Myocyte (in vitro differentiated cells): ENCODE results near the gene RPL19. TPM values are rescaled to one million over a fixed set of nuclear protein-coding genes. Genes with fewer than 3 reads are reported as not detected.

Experiments
- DNase-seq: peaks from one replicate; pipeline ENCODE4 v3.0.0-alpha.2; 2012; ENCODE audit warnings: low read depth
- total RNA-seq: library from RNA; depleted of rRNA; stranded (reverse); fragments of >200 nt; gene quantifications from 2 replicates; pipeline ENCODE4 v1.2.3, GENCODE V29; 2014

The RPL19 gene
- total RNA-seq, 1 donor from 2014 or later: 1,695 TPM

- DNase-seq: peak; percentile 93
Measured at GRCh38 chr17:39196808-39197291, 3.2 kb upstream of the RPL19 start.

DNA sequence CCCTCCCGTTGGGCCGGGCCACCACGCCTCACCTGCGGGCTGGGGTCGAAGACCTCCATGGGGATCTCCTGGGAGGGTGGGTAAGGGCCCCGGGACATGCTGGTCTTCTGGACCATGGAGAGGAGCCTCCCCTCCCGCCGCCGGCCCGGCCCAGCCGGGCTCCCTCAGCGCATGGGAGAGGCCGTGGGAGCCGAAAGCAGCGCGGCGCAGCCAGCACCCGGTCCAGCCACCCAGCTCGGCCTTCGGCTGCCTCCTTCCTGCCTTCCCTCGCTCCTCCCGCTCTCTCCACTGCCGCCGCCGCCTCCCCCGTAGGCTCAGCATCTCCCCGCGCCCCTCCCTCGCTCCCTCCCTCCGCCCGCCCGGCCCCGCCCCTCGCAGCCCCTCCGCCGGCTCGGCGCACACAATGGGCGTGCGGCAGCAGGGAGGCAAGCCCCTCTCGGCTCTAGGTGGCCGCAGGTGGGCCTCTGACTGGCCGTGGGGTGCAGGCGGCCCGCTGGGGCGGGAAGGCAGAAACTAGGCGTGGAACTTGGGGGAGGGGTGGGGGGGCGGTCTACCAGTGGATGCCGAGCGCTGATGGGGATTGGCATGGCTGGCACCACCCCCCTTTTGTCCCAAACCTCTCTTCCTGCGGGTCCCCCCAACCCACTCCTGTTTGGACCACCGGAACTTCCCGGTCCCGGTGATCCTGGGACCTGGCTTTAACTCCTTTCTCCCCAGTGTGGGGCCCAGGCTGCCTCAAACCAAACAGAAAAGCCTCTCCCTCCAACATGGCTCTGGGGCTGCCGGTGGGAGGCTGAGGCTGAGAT, 2.5 kb upstream of the RPL19 start, which contains the start of gene CACNB1:
Gene CACNB1, minus strand, starts transcription at position 290 of the 806 bp plus-strand sequence. Its CDS starts 174 bp downstream, at position 116.
- DNase-seq: peak; percentile 83

DNA sequence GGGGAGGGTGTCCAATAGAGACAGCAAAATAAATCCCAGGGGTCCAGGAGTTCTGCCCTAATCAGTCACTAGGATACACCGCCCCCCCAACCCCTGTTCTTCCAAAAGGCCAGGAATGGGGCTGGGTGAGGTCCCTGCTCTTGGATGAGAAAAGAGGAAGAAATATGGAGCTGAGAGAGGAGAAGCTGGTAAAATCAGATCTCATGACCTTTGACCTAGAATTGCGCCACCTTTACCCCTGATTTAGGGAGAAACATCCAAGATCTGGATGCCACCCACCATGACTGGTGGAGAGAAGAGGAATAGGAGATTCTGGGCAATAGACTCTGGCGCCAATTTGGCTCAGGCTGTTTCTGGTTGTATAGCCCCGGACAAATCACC, 1.9 kb upstream of the RPL19 start:
- DNase-seq: no peak

DNA sequence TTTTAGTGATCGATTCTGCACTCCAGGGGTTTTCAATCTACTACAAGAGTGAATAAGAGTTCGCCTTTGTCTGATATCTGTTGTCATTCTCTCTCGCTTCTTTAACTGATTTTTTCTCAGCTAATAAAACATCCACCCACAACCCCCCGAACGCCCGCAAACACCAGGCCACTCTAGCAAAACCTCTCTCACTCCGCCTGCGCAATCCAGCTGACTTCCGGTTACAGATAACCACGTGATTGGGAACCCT, 338 bp upstream of the RPL19 start:
- DNase-seq: peak; percentile 95

GRCh38 chr17:39200957-39201510, 951 bp downstream of the RPL19 start:
- no peak for DNase-seq

GRCh38 chr17:39204245-39204644, 4.2 kb downstream of the RPL19 start:
- DNase-seq: no peak

DNA sequence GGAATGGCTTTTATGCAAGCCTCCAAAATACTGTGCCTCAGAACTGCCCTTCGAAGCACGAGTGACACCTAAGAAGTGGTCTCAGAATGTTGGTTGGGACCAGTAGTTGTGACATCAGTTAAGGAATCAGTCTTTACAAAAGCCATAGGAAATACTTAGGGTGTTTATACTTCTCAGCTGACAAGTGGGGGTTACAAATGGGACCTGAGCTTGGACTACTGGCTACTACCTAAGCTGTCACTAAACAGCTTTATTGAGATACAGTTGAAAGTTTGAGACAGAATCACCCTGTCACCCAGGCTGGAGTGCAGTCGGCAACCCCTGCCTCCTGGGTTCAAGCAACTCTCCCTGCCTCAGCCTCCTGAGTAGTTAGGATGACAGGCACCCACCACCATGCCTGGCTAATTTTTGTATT, 5.0 kb downstream of the RPL19 start:
- DNase-seq: no peak

GRCh38 chr17:39208136-39208535, 8.1 kb downstream of the RPL19 start:
- DNase-seq: peak; percentile 60

GRCh38 chr17:39208893-39209292, 8.8 kb downstream of the RPL19 start:
- peak; percentile 64 for DNase-seq

DNA sequence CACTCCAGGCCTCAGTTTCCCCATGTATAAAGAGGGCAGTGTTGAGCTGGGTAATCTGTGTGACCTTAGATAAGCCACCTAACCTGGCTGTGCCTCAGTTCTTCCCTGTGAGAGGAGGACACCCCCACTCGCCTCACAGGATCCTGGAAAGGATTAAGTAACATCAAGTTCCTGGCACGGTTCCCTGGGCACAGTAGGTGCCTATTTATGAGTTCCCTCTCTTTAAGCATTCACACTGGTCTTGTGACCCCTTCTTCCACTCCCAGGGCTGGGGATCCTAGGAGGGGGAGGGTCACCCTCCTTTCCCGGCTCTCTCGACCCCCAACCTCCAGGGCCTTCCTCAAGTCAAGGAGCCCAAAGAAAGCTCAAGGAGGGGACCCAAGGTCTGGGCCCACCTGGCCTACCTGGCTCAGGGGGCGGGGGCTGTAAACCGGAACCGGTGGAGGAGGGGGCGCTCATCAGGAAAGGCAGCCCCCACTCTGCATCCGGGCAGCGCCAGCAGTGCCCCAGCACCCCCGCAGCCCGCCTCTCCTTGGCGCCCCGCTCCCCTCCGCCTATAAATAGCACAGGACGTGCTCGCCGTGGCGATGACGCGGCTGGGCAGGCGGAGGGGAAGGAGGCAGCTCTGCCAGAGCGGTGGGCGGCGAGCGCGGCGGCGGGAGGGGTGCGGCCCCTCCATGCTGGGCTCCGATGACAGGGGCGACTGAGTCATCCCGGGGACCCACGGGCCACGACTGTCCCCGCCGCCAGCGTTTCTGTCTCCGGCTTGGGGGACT, 9.4 kb downstream of the RPL19 start:
- peak; percentile 71 for DNase-seq

DNA sequence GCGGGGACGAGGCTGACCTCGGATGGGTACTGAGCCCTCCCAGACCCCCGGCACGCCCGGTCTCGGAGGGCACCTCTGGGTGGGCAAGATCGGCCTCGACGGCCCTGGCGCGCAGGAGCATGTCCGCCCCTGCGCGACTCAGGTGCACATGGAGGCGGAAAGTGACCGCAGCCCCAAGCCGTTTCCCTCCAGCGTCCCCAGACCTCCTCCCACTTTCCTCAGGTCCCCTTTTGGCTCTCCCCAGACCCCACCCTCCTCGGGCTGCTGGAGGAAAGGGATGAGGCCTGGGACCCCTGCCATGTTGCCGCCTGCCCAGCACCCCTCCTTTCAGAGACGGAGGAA, 10.0 kb downstream of the RPL19 start:
- no peak for DNase-seq

GRCh38 chr17:39212195-39212810, 12.2 kb downstream of the RPL19 start:
- DNase-seq: no peak

DNA sequence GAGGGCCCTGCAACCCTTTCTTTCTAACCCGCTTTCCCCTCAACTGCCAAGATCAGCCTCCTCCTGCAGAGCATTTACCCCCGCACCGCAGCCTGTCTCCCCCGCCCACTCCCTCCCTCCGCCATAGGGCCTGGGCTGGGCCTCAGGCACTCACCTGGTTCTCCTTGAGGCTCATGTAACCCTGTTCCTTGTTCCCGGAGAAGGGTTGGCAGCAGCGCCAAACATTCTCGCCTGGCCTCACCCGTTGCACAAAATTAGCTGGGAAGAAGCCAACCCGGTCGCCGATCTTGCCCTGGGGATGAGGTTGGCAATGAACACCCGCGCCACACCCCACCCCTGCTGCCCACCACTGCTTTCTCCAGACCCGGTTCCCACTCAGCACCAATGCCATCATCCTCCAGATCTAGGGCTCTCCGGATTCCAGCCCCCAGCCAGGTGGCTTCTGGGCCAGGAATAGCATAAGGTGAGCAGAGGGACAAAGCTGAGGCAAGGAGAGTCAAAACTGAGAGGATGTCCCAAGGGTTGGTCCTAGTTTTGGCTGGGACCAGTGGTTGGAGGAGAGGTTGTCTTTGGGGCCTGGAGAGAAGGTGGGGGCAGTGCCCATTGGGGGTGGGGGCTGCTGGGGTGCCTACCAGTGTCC, 12.9 kb downstream of the RPL19 start:
- no peak for DNase-seq

DNA sequence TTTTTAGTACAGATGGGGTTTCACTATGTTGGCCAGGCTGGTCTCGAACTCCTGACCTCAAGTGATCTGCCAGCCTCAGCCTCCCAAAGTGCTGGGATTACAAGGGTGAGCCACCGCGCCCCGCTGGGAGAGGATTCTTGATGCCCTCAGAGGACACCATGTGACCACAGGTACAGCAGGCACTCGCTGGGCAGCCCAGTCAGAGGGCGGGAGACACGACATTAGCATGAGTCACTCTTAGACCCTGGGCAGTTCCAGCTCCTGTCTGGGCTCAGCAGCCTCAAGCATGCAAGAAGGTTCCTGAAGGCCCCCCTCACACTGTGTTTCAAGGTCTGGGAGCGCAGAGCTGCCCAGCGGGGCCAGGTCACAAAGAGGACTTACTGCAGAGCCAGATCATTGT, 13.8 kb downstream of the RPL19 start:
- DNase-seq: no peak

- DNase-seq: no peak
Measured at GRCh38 chr17:39217734-39218369, 17.8 kb downstream of the RPL19 start.

DNA sequence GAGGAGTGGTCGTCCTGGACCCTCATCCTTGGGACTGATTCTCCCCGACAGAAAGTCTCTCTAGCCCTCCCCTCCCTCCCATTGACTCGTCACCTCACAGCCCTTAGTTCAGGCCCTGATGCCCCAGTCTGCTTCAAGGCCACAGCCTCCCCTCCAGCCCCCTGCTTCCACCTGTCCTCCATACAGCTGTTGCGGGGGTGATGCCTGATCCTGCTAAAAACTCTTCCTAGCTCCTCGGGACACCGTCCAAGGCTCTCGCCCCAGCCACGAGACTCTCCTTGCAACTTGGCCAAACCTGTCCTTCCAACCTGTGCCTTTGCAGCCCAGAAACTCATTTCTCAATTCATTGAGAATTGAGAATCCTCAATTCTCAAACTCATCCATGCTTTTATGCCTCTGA, 18.8 kb downstream of the RPL19 start:
- peak; percentile 52 for DNase-seq

DNA sequence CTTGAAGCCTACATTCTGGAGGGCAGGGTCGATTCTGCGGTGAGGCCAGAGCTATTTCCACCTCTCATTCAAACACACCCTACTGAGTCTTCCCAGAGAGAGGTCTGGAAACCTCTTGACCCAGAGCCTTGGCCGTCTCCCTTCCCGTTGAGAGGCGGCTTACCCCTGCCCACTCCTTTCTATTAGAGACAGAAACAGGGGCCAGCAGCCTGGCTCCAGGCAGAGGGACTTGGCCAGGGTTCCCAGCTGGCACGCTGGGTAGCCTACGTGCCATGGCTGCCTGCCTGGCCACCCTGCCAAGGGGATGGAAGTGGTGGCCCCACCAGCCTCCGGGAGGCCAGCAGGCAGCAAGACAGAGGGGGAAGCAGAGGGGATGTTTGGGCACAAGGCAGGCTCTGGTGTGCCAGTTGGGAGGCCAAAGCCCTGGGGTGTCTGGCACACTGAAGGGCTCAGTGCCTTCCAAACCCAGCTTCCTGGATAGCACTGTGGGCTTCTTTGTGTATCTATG, 19.6 kb downstream of the RPL19 start:
- DNase-seq: peak; percentile 50

DNA sequence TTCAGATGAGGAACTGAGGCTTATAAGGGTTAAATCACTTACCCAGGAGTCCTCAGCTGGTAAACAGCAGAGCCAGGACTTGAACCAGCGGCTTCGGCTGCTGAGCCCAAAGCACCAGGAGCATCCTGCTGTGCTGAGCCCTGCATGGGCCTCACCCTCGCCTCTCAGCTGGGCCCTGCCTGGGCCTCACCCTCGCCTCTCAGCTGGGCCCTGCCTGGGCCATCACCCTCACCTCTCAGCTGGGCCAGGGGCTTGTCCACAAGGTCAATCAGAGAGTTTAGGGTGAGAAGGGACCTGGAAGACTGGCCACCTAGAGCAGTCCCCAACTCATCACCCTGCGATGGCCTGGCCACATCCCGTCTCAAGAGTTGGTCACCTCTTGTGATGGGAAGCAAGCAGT, 21.5 kb downstream of the RPL19 start:
- DNase-seq: no peak

DNA sequence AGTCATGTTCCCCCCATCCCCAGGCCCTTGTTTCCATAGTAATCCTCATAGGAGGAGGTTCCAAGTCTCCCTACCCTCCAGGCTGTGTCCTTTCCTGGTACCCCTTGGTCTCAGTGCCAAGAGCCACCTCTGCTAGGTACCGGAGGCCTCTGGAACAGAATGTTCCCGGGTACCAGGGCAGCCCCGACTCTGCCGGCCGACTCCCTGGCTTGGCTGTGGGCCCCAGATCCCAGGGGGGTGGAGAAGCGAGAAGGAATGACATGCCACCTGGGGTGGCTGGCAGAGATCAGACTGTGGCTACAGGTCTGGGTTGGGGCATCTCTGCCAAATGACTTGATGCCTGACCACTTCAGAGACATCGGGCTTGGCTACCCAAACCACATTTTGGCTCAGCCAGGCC, 22.1 kb downstream of the RPL19 start:
- DNase-seq: no peak
